GM10266 (cell line): ENCODE measurements around the gene FARP1.
"Not testable (repeated sequence)": the region's sequence is repeated elsewhere in the genome, so short reads cannot be mapped to it uniquely, and the experiment has no call there.

Experiments used
- DNase-seq: peaks from one replicate; pipeline ENCODE4 v3.0.0; 2012; ENCODE audit errors: extremely low spot score
- TF ChIP-seq, protein P1 (sequence below): IDR thresholded peaks from 2 replicates; pipeline ENCODE4 v1.5.1; 2012; ENCODE audit warnings: mild to moderate bottlenecking, low read depth; ENCODE audit not compliant: control insufficient read depth, insufficient read depth; ENCODE audit errors: missing control alignments

The FARP1 gene

DNA sequence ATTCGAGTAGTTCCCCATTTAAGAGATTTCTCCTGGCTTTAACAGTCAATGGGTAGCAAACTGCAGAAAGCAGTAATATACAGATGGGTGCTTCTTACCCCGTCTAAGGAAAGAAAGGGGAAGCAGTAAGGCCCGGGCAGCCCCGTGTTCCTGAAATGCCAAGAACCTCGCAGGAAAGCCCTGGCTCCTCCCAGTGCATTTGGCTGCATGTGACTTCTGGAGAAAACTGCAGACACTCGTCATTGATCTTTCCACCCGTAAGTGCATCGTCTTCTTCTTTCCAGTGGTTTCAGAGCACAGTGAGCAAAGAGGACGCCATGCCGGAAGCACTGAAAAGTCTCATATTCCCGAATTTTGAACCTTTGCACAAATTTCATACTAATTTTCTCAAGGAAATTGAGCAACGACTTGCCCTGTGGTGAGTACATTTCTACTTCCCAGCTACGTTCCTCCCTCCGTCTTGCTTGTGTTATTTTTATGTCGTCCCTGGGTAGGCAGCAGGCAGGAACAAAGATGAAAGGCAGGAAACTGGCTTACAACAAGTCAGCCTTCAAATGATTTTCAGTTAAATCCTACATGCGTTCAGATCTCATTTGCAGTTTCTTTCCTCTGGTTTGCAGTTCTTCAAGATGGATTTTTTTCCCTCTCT lies 268.8 kb downstream of the FARP1 start:
- TF ChIP-seq, protein P1, sequence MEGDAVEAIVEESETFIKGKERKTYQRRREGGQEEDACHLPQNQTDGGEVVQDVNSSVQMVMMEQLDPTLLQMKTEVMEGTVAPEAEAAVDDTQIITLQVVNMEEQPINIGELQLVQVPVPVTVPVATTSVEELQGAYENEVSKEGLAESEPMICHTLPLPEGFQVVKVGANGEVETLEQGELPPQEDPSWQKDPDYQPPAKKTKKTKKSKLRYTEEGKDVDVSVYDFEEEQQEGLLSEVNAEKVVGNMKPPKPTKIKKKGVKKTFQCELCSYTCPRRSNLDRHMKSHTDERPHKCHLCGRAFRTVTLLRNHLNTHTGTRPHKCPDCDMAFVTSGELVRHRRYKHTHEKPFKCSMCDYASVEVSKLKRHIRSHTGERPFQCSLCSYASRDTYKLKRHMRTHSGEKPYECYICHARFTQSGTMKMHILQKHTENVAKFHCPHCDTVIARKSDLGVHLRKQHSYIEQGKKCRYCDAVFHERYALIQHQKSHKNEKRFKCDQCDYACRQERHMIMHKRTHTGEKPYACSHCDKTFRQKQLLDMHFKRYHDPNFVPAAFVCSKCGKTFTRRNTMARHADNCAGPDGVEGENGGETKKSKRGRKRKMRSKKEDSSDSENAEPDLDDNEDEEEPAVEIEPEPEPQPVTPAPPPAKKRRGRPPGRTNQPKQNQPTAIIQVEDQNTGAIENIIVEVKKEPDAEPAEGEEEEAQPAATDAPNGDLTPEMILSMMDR: no peak
- no peak for DNase-seq

DNA sequence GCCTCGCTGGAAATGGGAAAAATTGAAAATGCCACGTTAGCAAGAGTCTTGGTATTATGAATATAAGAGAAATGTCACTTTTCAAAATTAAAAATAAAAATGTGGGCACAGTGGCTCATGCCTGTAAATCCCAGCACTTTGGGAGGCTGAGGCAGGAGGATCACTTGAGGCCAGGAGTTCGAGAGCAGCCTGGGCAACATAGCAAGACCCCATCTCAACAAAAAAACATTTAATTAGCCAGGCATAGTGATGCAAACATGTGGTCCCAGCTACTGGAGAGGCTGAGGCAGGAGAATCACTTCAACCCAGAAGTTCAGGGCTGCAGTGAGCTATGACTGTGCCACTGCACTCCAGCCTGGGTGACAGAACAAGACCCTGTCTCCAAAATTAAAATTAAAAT lies 270.4 kb downstream of the FARP1 start:
- DNase-seq: not testable (repeated sequence)

DNA sequence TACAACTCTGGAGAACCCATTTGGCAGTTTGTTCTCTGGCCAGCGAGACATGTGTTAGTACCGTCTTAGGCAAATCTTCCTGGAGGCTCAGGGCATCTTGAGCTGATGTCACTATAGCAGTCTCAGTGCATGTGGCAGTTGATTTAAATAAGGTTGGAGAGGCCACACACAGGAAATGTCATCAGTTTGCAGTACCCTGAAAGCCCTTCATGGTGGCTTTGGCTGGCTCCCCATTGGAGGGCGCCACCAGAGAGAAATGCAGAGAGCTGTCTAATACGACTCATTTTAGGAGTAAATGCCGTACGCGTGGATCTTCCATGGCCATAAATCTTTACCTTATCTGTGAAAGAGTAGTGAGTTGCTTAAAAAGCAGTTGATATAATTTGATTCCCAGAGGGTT lies 270.9 kb downstream of the FARP1 start:
- TF ChIP-seq, protein P1: no peak

DNA sequence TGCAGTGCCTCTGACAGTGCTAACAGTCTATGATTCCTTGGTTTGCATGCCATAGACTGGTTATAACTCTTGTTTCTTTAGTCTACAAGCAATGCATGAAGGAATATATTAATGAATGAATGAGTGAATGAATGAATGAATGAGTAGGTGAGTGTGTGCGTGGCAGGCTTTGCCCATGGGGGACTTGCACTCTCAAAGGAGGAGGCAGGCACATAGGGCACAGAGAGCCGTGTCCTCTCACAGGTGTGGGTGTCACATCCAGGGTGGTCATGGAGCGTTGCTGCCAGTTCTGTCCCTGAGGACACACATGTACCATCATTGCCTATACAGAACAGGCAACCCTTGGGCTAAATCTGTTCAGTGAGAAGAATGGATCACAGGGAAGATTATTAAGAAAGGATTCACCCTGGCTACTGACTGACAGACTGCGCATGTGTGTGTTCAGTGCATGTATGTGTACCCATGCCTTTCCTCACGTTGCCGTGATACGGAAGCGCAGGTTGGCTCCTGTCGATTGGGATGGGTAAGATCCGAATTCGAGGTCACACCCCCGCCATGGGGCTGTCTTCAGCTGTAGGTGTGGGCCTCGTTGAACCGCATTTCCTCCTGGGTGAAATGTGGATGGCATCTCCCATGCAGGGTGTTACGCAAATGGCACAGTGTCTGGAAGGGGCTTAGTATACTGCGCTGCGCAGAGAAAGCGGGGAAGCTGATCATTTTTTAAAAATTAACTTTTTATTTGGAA lies 272.6 kb downstream of the FARP1 start:
- TF ChIP-seq, protein P1: no peak
- DNase-seq: no peak

More for the DNA sequence above, 270.9 kb downstream of the FARP1 start:
- DNase-seq: no peak

DNA sequence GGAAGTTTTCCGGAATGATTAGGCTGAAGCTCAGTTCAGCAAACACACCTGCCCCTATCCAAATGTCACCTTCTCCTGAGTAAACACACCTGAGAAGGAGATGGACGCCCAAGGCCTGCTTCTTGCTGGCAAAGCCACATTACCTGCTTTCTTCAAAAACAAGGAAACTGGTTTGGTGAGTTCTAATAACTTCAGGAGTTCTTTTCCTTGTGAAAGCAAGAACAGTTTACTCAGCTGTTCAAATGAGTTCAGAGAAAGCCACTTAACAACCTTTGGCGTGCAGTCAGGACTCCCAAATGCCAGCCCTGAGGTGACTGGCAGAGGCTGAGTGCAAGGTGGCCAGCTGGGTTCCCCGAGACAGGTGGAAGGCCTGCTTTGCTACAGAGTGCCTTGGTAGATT lies 273.5 kb downstream of the FARP1 start:
- TF ChIP-seq, protein P1: no peak
- no peak for DNase-seq

DNA sequence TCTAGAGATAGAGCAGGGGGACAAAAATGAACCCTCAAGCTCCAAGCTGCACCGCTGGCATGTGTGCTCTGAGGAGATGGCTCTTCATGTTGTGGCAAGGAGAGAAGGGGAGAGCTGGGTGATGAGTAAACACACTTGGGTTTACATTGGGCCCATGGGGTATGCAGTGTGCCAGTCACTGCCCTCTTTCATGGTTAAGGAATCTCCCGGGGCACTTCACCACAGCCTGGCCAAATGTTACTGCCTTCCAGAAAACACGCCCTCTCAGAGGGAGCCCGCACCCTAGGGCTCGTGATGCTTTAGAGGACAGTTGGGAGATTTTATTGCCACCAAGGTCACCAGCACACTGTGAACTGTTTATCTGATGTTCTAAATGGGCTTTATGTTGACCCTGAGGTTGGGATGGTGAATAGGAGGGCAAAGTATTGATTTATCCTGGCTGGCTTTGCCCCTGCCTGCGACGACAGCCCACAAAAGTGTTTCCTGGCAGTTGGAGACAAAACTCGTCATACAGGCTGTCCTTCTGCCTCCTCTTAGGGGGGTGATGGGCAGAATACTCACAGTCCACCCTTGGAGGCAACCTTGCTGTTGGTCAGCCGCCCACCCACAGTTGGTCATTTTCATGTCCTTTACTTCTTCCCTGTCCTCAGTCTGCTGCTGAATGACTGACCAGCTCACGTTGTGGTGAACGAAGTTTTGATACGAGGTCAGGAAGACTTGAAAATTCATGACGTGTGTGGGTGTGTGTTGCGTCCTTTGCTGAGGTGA lies 277.1 kb downstream of the FARP1 start:
- TF ChIP-seq, protein P1: no peak
- DNase-seq: no peak

DNA sequence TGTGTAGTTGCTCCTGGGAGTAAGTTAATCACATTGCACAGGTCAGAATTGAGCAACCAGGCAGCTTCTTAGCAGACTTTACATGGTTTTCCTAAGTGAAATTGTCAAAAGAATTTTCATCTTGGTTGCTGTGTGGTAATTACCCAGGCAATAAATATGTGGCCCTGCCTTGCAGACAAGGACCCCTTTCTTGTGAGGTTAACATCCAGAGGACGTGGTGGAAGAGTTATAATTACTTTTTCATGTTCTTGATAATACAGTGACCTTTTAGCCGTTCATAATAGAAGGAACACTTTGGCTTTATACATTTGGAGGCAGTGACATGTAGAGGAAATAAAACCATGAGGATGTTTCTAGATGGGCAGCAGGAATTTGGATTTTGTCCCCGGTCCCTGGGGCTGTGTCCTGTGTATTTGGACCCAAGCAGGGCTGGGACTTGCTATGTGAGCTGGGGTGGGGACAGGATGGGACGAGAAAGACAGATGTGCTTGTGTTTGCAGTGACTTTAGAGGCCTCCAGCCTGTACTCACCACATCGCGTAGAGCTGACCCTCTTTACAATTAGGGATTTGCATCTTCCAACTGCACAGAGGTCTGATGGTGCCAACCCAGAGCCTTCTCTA lies 277.8 kb downstream of the FARP1 start:
- TF ChIP-seq, protein P1: no peak
- no peak for DNase-seq
